H9 (cell line): Measurements from ENCODE around the gene RPL18. TPM values are rescaled to one million over a fixed set of nuclear protein-coding genes. Genes with fewer than 3 reads are reported as not detected.

Experiments used
- DNase-seq: peaks from one replicate; pipeline ENCODE4 v3.0.0-alpha.2; 2017
- H2AFZ ChIP-seq: one replicate; pipeline ENCODE4 v1.6.1; 2013; ENCODE audit warnings: mild to moderate bottlenecking, low read length, control low read depth, moderate library complexity
- H2AK5ac ChIP-seq: 2 replicates; pipeline ENCODE4 v1.6.1; 2013; ENCODE audit warnings: low read length, control low read depth, mixed read lengths; ENCODE audit not compliant: insufficient read length
- H2BK120ac ChIP-seq: one replicate; pipeline ENCODE4 v1.6.1; 2013; ENCODE audit warnings: low read depth, mild to moderate bottlenecking, low read length, control low read depth, inconsistent platforms; ENCODE audit not compliant: poor library complexity, severe bottlenecking
- H2BK12ac ChIP-seq: 2 replicates; pipeline ENCODE4 v1.6.1; 2013; ENCODE audit warnings: low read length, control low read depth, mixed read lengths, low read depth; ENCODE audit not compliant: insufficient read length
- H2BK15ac ChIP-seq: 2 replicates; pipeline ENCODE4 v1.6.1; 2013; ENCODE audit warnings: low read depth, low read length, control low read depth
- H2BK20ac ChIP-seq: one replicate; pipeline ENCODE4 v1.6.1; 2013; ENCODE audit warnings: low read depth, mild to moderate bottlenecking, low read length, control low read depth, inconsistent platforms; ENCODE audit not compliant: poor library complexity, severe bottlenecking
- H2BK5ac ChIP-seq: 2 replicates; pipeline ENCODE4 v1.6.1; 2013; ENCODE audit warnings: low read length, control low read depth, mixed read lengths; ENCODE audit not compliant: insufficient read length
- H3K14ac ChIP-seq: 2 replicates; pipeline ENCODE4 v1.6.1; 2013; ENCODE audit warnings: low read length, control low read depth; ENCODE audit not compliant: insufficient read depth
- H3K18ac ChIP-seq: 2 replicates; pipeline ENCODE4 v1.6.1; 2013; ENCODE audit warnings: low read depth, mild to moderate bottlenecking, mixed read lengths, low read length, control low read depth; ENCODE audit not compliant: insufficient read length
- H3K23ac ChIP-seq: 2 replicates; pipeline ENCODE4 v1.6.1; 2013; ENCODE audit warnings: low read length, control low read depth, mixed read lengths, low read depth; ENCODE audit not compliant: insufficient read length
- H3K23me2 ChIP-seq: 2 replicates; pipeline ENCODE4 v1.6.1; 2013; ENCODE audit warnings: low read depth, mild to moderate bottlenecking, mixed read lengths, low read length, control low read depth; ENCODE audit not compliant: insufficient read length, poor library complexity, severe bottlenecking
- H3K27ac ChIP-seq: 2 replicates; pipeline ENCODE4 v1.5.1; 2013; ENCODE audit warnings: low read length, control low read depth, mixed read lengths, low read depth; ENCODE audit not compliant: insufficient read length
- H3K27me3 ChIP-seq: 2 replicates; pipeline ENCODE4 v1.6.1; 2013; ENCODE audit warnings: low read length, control low read depth, inconsistent platforms; ENCODE audit not compliant: insufficient read depth
- H3K4ac ChIP-seq: 2 replicates; pipeline ENCODE4 v1.6.1; 2013; ENCODE audit warnings: low read depth, mild to moderate bottlenecking, control low read depth, inconsistent platforms, low read length, moderate library complexity
- H3K4me1 ChIP-seq: 2 replicates; pipeline ENCODE4 v1.6.1; 2013; ENCODE audit warnings: low read length, control low read depth, inconsistent platforms; ENCODE audit not compliant: insufficient read depth
- H3K4me2 ChIP-seq: 2 replicates; pipeline ENCODE4 v1.6.1; 2013; ENCODE audit warnings: low read length, control low read depth, mixed read lengths; ENCODE audit not compliant: insufficient read length, insufficient read depth
- H3K56ac ChIP-seq: 2 replicates; pipeline ENCODE4 v1.6.1; 2013; ENCODE audit warnings: low read depth, mild to moderate bottlenecking, mixed read lengths, low read length, control low read depth; ENCODE audit not compliant: insufficient read length
- H3K79me1 ChIP-seq: 2 replicates; pipeline ENCODE4 v1.6.1; 2013; ENCODE audit warnings: low read depth, mild to moderate bottlenecking, moderate library complexity, low read length, control low read depth, inconsistent platforms; ENCODE audit not compliant: insufficient read depth, poor library complexity, severe bottlenecking
- H3K79me2 ChIP-seq: 2 replicates; pipeline ENCODE4 v1.6.1; 2013; ENCODE audit warnings: low read length, control low read depth, inconsistent platforms; ENCODE audit not compliant: insufficient read depth
- H3K9ac ChIP-seq: 2 replicates; pipeline ENCODE4 v1.6.1; 2013; ENCODE audit warnings: low read length, control low read depth, mixed read lengths; ENCODE audit not compliant: insufficient read length; ENCODE audit errors: extremely low read depth
- H3K9me3 ChIP-seq: one replicate; pipeline ENCODE4 v1.6.1; 2013; ENCODE audit warnings: low read depth, low read length, inconsistent platforms; ENCODE audit not compliant: control insufficient read depth
- H3T11ph ChIP-seq: one replicate; pipeline ENCODE4 v1.6.1; 2013; ENCODE audit warnings: mild to moderate bottlenecking, low read length, control low read depth, inconsistent platforms
- H4K20me1 ChIP-seq: one replicate; pipeline ENCODE4 v1.6.1; 2013; ENCODE audit not compliant: control insufficient read depth, insufficient read length, insufficient read depth
- H4K5ac ChIP-seq: 2 replicates; pipeline ENCODE4 v1.6.1; 2013; ENCODE audit warnings: low read depth, mild to moderate bottlenecking, mixed read lengths, low read length, control low read depth; ENCODE audit not compliant: insufficient read length
- H4K8ac ChIP-seq: replicated peaks from 2 replicates; pipeline ENCODE4 v1.6.1; 2013; ENCODE audit warnings: low read length, control low read depth, mixed read lengths, low read depth; ENCODE audit not compliant: insufficient read length
- H4K91ac ChIP-seq: 2 replicates; pipeline ENCODE4 v1.6.1; 2013; ENCODE audit warnings: low read depth, mild to moderate bottlenecking, moderate library complexity, mixed read lengths, low read length, control low read depth; ENCODE audit not compliant: insufficient read length
- H3K27ac Mint-ChIP-seq, 3 experiments: 2 replicates in 2 of 3; 3 replicates in 1 of 3; pipeline ENCODE4 v1.8.0; 2020 to 2021; ENCODE audit warnings: mixed read lengths in 3 of 3, mild to moderate bottlenecking in 1 of 3, moderate library complexity in 1 of 3
- H3K27me3 Mint-ChIP-seq: 2 replicates; pipeline ENCODE4 v1.8.0; 2021; ENCODE audit warnings: low read depth, mild to moderate bottlenecking, moderate library complexity, mixed read lengths
- H3K36me3 Mint-ChIP-seq, 3 experiments: 2 replicates in 2 of 3; 3 replicates in 1 of 3; pipeline ENCODE4 v1.8.0; 2020 to 2021; ENCODE audit warnings: low read depth in 3 of 3, mixed read lengths in 3 of 3; ENCODE audit not compliant: insufficient read depth in 1 of 3
- H3K4me1 Mint-ChIP-seq, 2 experiments: 2 replicates each; pipeline ENCODE4 v1.8.0; 2020; ENCODE audit warnings: mixed read lengths in 2 of 2
- H3K4me3 Mint-ChIP-seq, 2 experiments: 2 replicates in 1 of 2; 3 replicates in 1 of 2; pipeline ENCODE4 v1.8.0; 2020 to 2021; ENCODE audit warnings: mild to moderate bottlenecking in 2 of 2, mixed read lengths in 2 of 2, moderate library complexity in 1 of 2
- H3K9me3 Mint-ChIP-seq, 2 experiments: 2 replicates in 1 of 2; 3 replicates in 1 of 2; pipeline ENCODE4 v1.8.0; 2020; ENCODE audit warnings: mild to moderate bottlenecking in 2 of 2, mixed read lengths in 2 of 2, moderate library complexity in 1 of 2
- CTCF ChIP-seq: fragments of 200-600 bp; sonication (generic); conservative IDR thresholded peaks from 3 replicates; pipeline ENCODE4 v1.8.0; 2021; ENCODE audit warnings: antibody characterized with exemption, mild to moderate bottlenecking
- WGBS: extraction: QIAGEN DNeasy Blood & Tissue Kit; methylation state at CpG from one replicate; pipeline ENCODE4 v1.1.7; 2013; ENCODE audit warnings: missing lambda C conversion rate, low lambda C conversion rate, mixed read lengths; ENCODE audit not compliant: insufficient read length; ENCODE audit errors: extremely low coverage; 5-methylcytosine and 5-hydroxymethylcytosine counted together
- total RNA-seq: library from RNA; stranded (reverse); gene quantifications from 2 replicates; pipeline ENCODE4 v1.2.1, GENCODE V29; 2021

RPL18 gene
- total RNA-seq, 1 experiment from 2014 or later = 1,855 TPM

GRCh38 chr19:48595171-48595570 lies 23.8 kb downstream of the RPL18 start:
- no peaks in the 10 kb centered on the region for H3K27me3 ChIP-seq
- no peak overlapping the region for H3K4me2 ChIP-seq
- no peak overlapping the region for H3K4ac ChIP-seq
- no peak overlapping the region for H4K8ac ChIP-seq
- H3K23ac ChIP-seq = no peak overlapping the region
- H2BK20ac ChIP-seq = no peak overlapping the region
- H3K18ac ChIP-seq = no peak overlapping the region
- H2AK5ac ChIP-seq = no peak overlapping the region
- no CpG with 5 or more reads among the region's 9 CpGs for WGBS
- H3K27me3 Mint-ChIP-seq = peaks cover 14% of the 10 kb centered on the region
- no peak overlapping the region for H2BK12ac ChIP-seq
- H3K9me3 Mint-ChIP-seq = no peaks in the 10 kb centered on the region
- H2BK15ac ChIP-seq = no peak overlapping the region
- no peaks in the 10 kb centered on the region for H3K36me3 Mint-ChIP-seq
- H3K9ac ChIP-seq = no peak overlapping the region
- no peak overlapping the region for H4K91ac ChIP-seq
- H3K79me2 ChIP-seq = no peaks in the 10 kb centered on the region
- no peaks in the 10 kb centered on the region for H3K9me3 ChIP-seq
- H3K23me2 ChIP-seq = no peaks in the 10 kb centered on the region
- H3K4me1 ChIP-seq = no peaks in the 10 kb centered on the region
- H4K5ac ChIP-seq = no peak overlapping the region
- H4K20me1 ChIP-seq = no peaks in the 10 kb centered on the region
- H3K56ac ChIP-seq = no peak overlapping the region
- H3K27ac ChIP-seq = no peak overlapping the region
- TF ChIP-seq CTCF = no peak
- no peak overlapping the region for H3T11ph ChIP-seq
- no peak overlapping the region for H2AFZ ChIP-seq
- H3K27ac Mint-ChIP-seq = no peak overlapping the region; a peak in 1 of 7 replicates
- no peak overlapping the region; a peak in 1 of 5 replicates for H3K4me3 Mint-ChIP-seq
- H3K14ac ChIP-seq = no peak overlapping the region
- H3K4me1 Mint-ChIP-seq = no peaks in the 10 kb centered on the region
- DNase-seq = no peak
- H2BK5ac ChIP-seq = no peak overlapping the region
- no peak overlapping the region for H2BK120ac ChIP-seq
- no peaks in the 10 kb centered on the region for H3K79me1 ChIP-seq
